ENCODE results near the gene BIN1. TPM values are rescaled to one million over a fixed set of nuclear protein-coding genes. Genes with fewer than 3 reads are reported as not detected.

Gene BIN1
- polyA plus RNA-seq, 1 donor from 2014 or later, result 61.9 TPM

GRCh38 chr2:127105656-127106456 lies 1.1 kb downstream of the BIN1 start:
- peaks cover 10% of the 10 kb centered on the region for H3K79me2 ChIP-seq (replicated peaks; ENCODE audit: insufficient read depth, low read length)
- peak; percentile 38 for TF ChIP-seq REST (IDR thresholded peaks at IDR 0.05; ENCODE audit: borderline replicate concordance)
- TF ChIP-seq RAD21 (conservative IDR thresholded peaks at IDR 0.05), result no peak
- peak; percentile 26 for TF ChIP-seq MXI1 (conservative IDR thresholded peaks at IDR 0.05; ENCODE audit: poor library complexity, severe bottlenecking)
- no peak for TF ChIP-seq TAF1 (IDR thresholded peaks at IDR 0.05; ENCODE audit: low read depth)
- peak overlapping the region; percentile 94 for H3K4me2 ChIP-seq (ENCODE audit: low read length)
- peaks cover 4% of the 10 kb centered on the region for H3K27me3 ChIP-seq (ENCODE audit: insufficient read depth, low read depth, low read length)
- H3K36me3 ChIP-seq (ENCODE audit: insufficient read depth, low read length), result no peaks in the 10 kb centered on the region
- peak overlapping the region; percentile 95 for H3K4me3 ChIP-seq (ENCODE audit: low read length)
- no peaks in the 10 kb centered on the region for H3K9me3 ChIP-seq (ENCODE audit: low read length)
- H3F3A ChIP-seq (ENCODE audit: insufficient read depth, low read length, poor library complexity, severe bottlenecking), result no peaks in the 10 kb centered on the region
- no peaks in the 10 kb centered on the region for H3K9me2 ChIP-seq (ENCODE audit: insufficient read depth, low read length)
- H2AFZ ChIP-seq (ENCODE audit: low read depth, low read length), result peak overlapping the region; percentile 84
- H4K20me1 ChIP-seq (ENCODE audit: insufficient read depth), result no peaks in the 10 kb centered on the region
- peak overlapping the region; percentile 84 for H3K9ac ChIP-seq (ENCODE audit: low read length)
- H3K27ac ChIP-seq (ENCODE audit: low read length), result peak overlapping the region; percentile 71

GRCh38 chr2:127104881-127105655 lies 1.9 kb downstream of the BIN1 start:
- H3K36me3 ChIP-seq (ENCODE audit: insufficient read depth, low read length), result no peaks in the 10 kb centered on the region
- TF ChIP-seq POLR2AphosphoS5 (IDR thresholded peaks at IDR 0.05) (no peak), SMC3 (conservative IDR thresholded peaks at IDR 0.05; ENCODE audit: poor library complexity) (no peak), RAD21 (conservative IDR thresholded peaks at IDR 0.05) (no peak), EP300 (conservative IDR thresholded peaks at IDR 0.05; ENCODE audit: poor library complexity, severe bottlenecking) (no peak), MXI1 (conservative IDR thresholded peaks at IDR 0.05; ENCODE audit: poor library complexity, severe bottlenecking) (no peak), TAF1 (IDR thresholded peaks at IDR 0.05; ENCODE audit: low read depth) (no peak), EZH2 (IDR thresholded peaks at IDR 0.05; ENCODE audit: borderline replicate concordance, insufficient read depth, low read length, poor library complexity, severe bottlenecking) (no peak), CTCF (IDR thresholded peaks at IDR 0.05; ENCODE audit: poor library complexity, severe bottlenecking) (no peak), REST (IDR thresholded peaks at IDR 0.05; ENCODE audit: borderline replicate concordance) (no peak)
- peaks cover 4% of the 10 kb centered on the region for H3K27me3 ChIP-seq (ENCODE audit: insufficient read depth, low read depth, low read length)
- H3K27ac ChIP-seq (ENCODE audit: low read length), result peak overlapping the region; percentile 71
- H3K9ac ChIP-seq (ENCODE audit: low read length), result peak overlapping the region; percentile 84
- no peaks in the 10 kb centered on the region for H3K9me2 ChIP-seq (ENCODE audit: insufficient read depth, low read length)
- peak overlapping the region; percentile 94 for H3K4me2 ChIP-seq (ENCODE audit: low read length)
- H3K79me2 ChIP-seq (replicated peaks; ENCODE audit: insufficient read depth, low read length), result peaks cover 10% of the 10 kb centered on the region
- no peaks in the 10 kb centered on the region for H3F3A ChIP-seq (ENCODE audit: insufficient read depth, low read length, poor library complexity, severe bottlenecking)
- H4K20me1 ChIP-seq (ENCODE audit: insufficient read depth), result no peaks in the 10 kb centered on the region
- no peaks in the 10 kb centered on the region for H3K9me3 ChIP-seq (ENCODE audit: low read length)
- H3K4me3 ChIP-seq (ENCODE audit: low read length), result peak overlapping the region; percentile 95
- H2AFZ ChIP-seq (ENCODE audit: low read depth, low read length), result peak overlapping the region; percentile 84
